BE2C (cell line): ENCODE results near the gene DPY19L3.
"Not testable (repeated sequence)": the region's sequence is repeated elsewhere in the genome, so short reads cannot be mapped to it uniquely, and the experiment has no call there.

Experiments used
- DNase-seq: peaks from one replicate; pipeline ENCODE4 v3.0.0-alpha.2; 2020
- H3K27me3 ChIP-seq: fragments of 250-450 bp; sonication (Bioruptor Pico); 2 replicates; pipeline ENCODE4 v1.5.1; 2020; ENCODE audit warnings: mild to moderate bottlenecking
- H3K36me3 ChIP-seq: fragments of 250-450 bp; sonication (Bioruptor Pico); 2 replicates; pipeline ENCODE4 v1.5.1; 2020; ENCODE audit warnings: mild to moderate bottlenecking
- H3K4me1 ChIP-seq: fragments of 250-450 bp; sonication (Bioruptor Pico); 2 replicates; pipeline ENCODE4 v1.5.1; 2020
- H3K4me3 ChIP-seq: 2 replicates; pipeline ENCODE4 v1.5.1; 2011; ENCODE audit warnings: low read depth, low read length
- H3K9me3 ChIP-seq: fragments of 250-450 bp; sonication (Bioruptor Pico); 2 replicates; pipeline ENCODE4 v1.5.1; 2020
- TF ChIP-seq, protein P1 (sequence below): IDR thresholded peaks from 2 replicates; pipeline ENCODE4 v1.5.1; 2012; ENCODE audit warnings: mild to moderate bottlenecking, low read depth, low read length

The DPY19L3 gene

GRCh38 chr19:32427536-32427935 lies 22.0 kb downstream of the DPY19L3 start:
- Histone ChIP-seq H3K36me3 (peaks cover 6% of the 10 kb centered on the region; the same call in 1 of the 2 replicates), H3K4me1 (no peaks in the 10 kb centered on the region), H3K9me3 (no peaks in the 10 kb centered on the region), H3K27me3 (no peaks in the 10 kb centered on the region), H3K4me3 (no peak overlapping the region)
- no peak for DNase-seq
- TF ChIP-seq, protein P1, sequence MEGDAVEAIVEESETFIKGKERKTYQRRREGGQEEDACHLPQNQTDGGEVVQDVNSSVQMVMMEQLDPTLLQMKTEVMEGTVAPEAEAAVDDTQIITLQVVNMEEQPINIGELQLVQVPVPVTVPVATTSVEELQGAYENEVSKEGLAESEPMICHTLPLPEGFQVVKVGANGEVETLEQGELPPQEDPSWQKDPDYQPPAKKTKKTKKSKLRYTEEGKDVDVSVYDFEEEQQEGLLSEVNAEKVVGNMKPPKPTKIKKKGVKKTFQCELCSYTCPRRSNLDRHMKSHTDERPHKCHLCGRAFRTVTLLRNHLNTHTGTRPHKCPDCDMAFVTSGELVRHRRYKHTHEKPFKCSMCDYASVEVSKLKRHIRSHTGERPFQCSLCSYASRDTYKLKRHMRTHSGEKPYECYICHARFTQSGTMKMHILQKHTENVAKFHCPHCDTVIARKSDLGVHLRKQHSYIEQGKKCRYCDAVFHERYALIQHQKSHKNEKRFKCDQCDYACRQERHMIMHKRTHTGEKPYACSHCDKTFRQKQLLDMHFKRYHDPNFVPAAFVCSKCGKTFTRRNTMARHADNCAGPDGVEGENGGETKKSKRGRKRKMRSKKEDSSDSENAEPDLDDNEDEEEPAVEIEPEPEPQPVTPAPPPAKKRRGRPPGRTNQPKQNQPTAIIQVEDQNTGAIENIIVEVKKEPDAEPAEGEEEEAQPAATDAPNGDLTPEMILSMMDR, result no peak

DNA sequence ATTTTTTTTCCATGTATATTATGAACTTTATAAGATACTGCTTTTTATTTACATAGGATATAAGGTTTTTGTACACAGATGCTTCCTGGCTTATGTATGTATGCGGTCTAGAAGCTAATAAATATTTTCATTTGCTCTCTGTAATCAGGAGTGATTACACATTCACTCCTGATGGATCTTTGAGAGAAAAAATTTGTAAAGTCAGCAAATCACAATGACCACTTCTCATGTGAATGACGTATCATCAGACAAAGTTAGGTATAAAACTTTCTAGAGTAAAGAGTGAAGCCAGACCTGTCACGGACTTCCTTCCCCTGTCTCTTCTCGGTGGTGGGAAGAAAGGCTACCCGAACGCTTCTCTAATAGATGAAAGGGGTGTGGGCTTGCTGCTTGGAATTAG lies 31.1 kb downstream of the DPY19L3 start:
- Histone ChIP-seq H3K27me3 (no peaks in the 10 kb centered on the region), H3K4me1 (no peaks in the 10 kb centered on the region), H3K36me3 (peaks cover 15% of the 10 kb centered on the region; the same call in 1 of the 2 replicates), H3K4me3 (no peak overlapping the region), H3K9me3 (no peaks in the 10 kb centered on the region)
- DNase-seq, result no peak
- TF ChIP-seq, protein P1, result no peak

DNA sequence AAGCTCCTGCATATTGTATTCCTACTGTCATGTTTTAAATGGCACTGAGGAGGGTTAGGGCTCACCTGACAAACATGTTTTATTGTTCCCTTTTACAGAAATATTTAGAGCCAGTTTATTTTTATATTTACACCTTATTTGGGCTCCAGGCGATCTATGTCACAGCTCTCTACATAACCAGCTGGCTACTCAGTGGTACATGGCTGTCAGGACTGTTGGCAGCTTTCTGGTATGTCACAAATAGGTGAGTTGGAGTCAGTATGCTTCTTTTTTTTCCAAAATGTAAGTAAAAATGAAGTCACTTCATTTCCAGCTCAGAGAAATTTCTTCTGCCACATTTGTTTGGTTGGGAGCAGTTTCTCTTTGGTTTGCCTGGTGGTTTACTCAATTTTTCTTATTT lies 31.5 kb downstream of the DPY19L3 start:
- Histone ChIP-seq H3K9me3 (no peaks in the 10 kb centered on the region), H3K4me3 (no peak overlapping the region), H3K4me1 (no peaks in the 10 kb centered on the region), H3K27me3 (no peaks in the 10 kb centered on the region), H3K36me3 (peaks cover 15% of the 10 kb centered on the region; the same call in 1 of the 2 replicates)
- TF ChIP-seq, protein P1, result no peak
- no peak for DNase-seq

DNA sequence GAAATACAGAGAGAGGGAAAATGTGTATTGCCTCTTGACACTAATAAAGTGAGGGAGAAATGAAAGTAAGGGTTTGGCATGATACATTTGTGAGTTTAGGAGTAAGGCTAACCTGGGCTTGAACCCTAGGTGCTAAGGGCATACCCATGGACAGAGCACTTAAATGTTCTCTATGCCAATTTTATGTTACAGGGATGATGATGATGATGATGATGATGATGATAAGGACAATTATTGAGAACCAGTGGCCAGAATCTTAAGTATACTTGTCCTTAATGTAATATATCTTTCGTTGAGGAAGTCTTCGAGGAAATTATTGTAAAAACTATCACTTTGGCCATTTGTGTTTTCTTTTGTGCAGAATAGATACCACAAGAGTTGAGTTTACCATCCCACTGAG lies 33.2 kb downstream of the DPY19L3 start:
- TF ChIP-seq, protein P1, result no peak
- H3K36me3 ChIP-seq, result peaks cover 15% of the 10 kb centered on the region; the same call in 1 of the 2 replicates
- no peaks in the 10 kb centered on the region for H3K9me3 ChIP-seq
- H3K4me3 ChIP-seq, result no peak overlapping the region
- H3K27me3 ChIP-seq, result no peaks in the 10 kb centered on the region
- H3K4me1 ChIP-seq, result no peaks in the 10 kb centered on the region
- DNase-seq, result no peak

GRCh38 chr19:32442650-32443049 lies 37.1 kb downstream of the DPY19L3 start:
- Histone ChIP-seq H3K4me1 (no peaks in the 10 kb centered on the region), H3K27me3 (no peaks in the 10 kb centered on the region), H3K36me3 (peaks cover 11% of the 10 kb centered on the region; the same call in 1 of the 2 replicates), H3K9me3 (no peaks in the 10 kb centered on the region), H3K4me3 (no peak overlapping the region)
- TF ChIP-seq, protein P1, result no peak
- DNase-seq, result no peak

- H3K4me1 ChIP-seq, H3K36me3 ChIP-seq, H3K4me3 ChIP-seq, H3K9me3 ChIP-seq, DNase-seq, H3K27me3 ChIP-seq: not testable (repeated sequence)
These were observed 42.0 kb downstream of the DPY19L3 start for GRCh38 chr19:32447534-32447933.

DNA sequence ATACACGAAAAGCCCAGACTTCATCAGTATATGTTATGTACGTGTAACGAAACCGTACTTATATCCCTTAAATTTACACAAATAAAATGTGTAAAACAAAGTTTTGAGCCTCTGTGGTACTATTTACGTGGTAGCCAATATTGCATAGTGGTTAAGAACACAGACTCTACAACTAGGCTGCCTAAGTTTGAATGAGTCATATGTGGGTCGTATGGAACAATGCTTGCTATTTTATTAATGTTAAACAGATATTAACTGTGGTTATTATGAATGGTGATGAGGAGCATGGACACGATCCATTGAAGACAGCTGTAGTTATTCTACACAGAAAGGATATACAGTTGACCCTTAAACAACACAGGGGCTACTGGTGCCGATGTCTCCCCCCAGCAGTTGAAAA lies 42.5 kb downstream of the DPY19L3 start:
- Histone ChIP-seq H3K36me3 (peaks cover 7% of the 10 kb centered on the region; the same call in 1 of the 2 replicates), H3K9me3 (no peaks in the 10 kb centered on the region), H3K4me1 (no peaks in the 10 kb centered on the region), H3K4me3 (no peak overlapping the region), H3K27me3 (no peaks in the 10 kb centered on the region)
- TF ChIP-seq, protein P1, result no peak
- no peak for DNase-seq
